NOMO-1 (cell line): ENCODE measurements around the gene OPRPN.

Source experiments
- DNase-seq, 2 experiments: peaks; one replicate each; lab custom pipeline; 2025; ENCODE audit not compliant: unreplicated experiment in 2 of 2; lab: John Stamatoyannopoulos, UW

Gene OPRPN, protein sequence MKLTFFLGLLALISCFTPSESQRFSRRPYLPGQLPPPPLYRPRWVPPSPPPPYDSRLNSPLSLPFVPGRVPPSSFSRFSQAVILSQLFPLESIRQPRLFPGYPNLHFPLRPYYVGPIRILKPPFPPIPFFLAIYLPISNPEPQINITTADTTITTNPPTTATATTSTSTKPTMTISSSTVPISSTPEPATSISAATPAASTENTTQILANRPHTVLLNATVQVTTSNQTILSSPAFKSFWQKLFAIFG

DNA sequence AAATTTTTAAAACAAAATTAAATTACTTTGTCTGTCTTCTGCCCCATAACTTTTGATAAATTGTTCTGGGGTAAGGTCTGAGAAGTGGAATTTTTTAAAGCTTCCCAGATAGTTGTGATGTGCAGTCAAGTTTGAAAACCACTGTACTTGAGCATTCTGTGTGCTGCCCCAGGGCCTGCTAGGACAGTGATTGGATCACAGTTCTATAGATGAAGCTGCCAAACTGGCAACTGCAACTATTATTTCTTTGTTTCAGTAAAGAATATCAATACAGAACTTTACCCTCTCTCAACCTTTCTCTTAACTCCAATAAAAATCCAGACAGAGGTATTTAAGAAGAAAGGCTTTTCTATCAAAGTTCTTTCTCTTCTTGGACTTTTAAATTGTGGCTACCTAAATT is at the start of gene OPRPN:
TSS of gene OPRPN (plus strand) at position 361 of the 400 bp plus-strand sequence. CDS start 1,346 bp downstream, outside the sequence.
- no peak for DNase-seq

DNA sequence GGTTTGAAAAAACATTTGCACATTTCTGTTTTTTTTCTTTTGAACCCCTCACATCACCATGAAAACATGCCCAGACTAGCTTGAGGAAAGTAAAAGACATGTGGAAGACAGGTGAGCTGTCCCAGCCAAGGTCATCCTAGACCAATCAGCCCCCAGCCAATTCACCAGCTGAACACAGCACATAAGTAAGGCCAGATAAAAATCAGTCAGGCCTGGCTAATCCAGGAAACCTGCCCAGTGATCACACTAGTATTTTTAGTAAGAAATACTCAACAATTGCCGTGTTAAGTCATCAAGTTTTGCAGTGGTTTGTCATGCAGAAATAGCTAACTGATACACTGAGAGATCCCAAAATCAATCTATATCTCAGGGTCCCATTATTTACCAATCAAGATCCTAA is 41.6 kb upstream of the OPRPN start:
- DNase-seq: no peak

DNA sequence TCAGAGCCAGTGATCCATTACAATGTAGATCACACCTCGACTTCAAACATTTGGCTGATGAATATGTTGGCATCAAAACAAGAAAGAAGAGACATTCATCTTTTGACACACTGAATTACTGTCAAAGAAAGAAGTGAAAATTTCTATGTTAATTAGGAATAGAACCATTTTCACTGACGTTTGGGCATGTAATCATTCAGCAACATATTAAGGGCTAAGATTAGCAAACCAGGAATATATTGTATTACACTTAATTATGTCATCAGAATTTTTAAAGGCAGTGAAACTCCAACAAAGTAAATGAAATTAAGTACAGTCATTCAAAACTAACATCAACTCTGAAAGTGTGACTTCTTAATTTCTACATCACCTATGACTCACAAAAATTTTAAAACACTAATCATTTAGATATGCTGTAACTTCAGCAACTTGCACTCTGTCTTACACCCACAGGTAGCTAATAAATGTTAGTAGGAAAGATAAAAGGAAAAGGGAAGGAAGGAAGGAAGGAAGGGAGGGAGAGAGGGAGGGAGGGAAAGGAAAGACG is 38.6 kb upstream of the OPRPN start:
- no peak for DNase-seq

DNA sequence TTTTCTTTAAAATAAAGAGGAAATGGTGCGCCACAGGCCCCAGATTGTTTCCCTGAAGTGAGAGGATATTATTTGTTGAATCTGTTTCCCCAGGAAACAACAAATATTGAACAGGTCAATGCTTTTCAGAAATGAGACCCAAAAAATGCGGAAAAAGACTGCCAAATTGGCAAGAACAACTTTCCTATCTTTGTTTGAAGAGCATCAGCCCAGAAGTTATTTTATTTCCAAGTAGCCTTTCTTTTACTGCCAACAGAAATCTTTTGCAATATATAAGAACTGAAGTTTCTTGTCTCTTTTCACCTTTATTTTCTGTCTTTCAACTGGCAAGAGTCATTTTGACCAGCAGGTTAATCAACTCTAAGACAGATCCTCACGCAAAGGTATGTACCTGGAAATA is 37.3 kb upstream of the OPRPN start, which contains the start of gene SMR3A:
TSS of gene SMR3A (plus strand) at position 301 of the 400 bp plus-strand sequence. CDS start 1,356 bp downstream, outside the sequence.
- no peak for DNase-seq

DNA sequence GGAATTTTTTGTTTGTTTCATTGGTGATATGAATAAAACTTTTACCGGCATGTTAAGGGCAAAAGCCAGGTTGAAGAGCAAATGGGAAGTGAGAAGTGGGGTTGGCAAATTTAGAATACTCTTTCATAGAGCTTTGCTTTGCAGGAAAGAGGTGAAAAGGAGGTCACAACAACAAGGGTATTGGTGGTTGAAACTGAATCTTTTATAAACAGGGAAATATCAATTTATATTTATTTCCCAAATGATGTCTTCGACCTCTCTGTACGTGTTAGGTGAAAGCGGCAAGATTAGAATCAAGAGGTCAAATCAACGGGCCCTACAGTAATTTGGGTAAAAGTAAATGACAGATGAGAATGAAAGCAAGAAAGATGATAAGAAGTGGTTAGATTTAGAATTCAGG is 33.7 kb upstream of the OPRPN start:
- DNase-seq: no peak

DNA sequence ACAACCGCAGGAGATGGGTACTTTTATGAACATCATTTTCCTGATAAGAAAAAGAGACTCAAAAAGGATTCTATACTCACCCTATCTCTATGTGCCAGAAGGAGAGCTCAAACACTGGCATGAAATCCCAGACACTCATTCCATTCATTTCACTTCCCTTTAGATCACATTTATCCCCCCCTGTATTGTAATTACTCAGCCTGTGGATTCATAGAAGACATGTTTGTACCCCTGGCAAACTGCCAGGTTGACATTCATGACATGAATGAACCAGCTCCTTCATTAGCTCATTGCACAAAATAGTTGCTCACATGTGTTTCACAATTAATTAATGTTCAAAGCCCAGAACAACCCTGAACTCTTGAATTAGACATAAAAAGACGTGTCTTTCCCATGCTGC is 32.3 kb upstream of the OPRPN start:
- DNase-seq: no peak

DNA sequence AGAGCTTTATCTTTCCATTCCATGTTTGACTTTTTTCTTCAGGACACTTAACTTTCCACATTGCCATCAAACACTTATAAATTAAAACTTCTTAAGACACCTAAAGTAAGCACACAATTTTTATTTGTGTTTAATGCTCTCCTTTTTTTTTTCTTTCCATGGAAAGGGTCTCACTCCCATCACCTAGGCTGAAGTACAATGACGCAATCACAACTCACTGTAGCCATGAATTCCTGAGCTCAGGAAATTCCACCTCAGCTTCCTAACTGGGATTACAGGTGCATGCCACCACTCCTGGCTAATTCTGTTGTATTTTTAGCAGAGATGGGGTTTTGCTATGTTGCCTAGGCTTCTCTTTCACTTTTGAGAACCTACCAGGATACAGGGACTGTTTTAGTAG is 29.9 kb upstream of the OPRPN start:
- DNase-seq: no peak

DNA sequence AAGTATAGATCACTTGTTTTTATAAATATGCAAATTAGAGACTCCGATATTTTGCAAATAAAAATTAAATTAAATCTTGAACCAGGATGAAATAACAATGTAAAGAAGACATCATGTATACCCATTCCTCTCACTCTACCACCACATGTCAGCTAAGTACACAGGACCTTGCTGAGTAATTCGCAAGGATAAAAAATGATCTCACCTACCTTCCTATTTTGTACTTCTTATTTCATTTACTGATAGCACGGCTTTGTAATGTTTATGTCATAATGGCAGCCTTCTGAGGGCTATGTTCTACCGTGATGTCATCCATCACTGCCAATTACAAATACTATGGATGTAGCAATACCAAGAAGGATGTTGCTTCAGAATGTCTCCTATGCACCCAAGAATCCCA is 25.8 kb upstream of the OPRPN start:
- DNase-seq: no peak

DNA sequence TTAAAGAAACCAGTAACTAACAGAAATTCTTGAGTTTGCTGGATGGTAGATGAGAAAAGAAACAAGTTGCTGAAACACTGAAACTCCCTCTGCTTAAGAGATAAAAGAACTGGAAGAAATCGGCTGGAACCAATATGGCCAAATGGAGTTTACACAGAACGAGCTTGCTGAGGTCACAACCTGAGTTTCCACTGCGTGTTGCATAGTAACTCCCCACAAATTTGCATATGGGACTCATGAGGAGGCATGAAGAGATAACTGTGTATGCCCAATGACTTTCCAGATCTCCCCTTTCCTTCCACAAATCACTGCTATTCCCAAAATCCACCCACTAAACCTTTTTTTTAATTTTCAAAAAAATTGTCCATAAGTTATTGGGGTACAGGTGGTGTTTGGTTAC is 25.0 kb upstream of the OPRPN start:
- no peak for DNase-seq

DNA sequence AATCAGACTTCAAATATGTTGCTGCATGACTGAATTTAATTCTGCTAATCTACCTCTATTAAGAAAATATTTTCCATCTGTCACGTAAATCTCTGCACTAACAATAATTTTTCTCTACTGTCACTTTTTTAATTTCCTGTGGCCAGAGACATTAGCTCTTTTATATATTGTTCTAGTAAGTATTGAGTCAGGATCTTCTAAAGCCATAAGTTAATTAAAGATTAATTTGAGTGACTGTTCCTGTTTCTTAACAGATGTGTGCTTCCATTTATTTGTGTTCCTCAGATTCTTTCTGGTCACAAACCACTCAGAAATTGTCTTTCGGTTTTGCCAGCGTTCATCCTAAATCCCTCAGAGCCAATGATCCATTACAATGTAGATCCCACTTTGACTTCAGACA is 17.2 kb upstream of the OPRPN start:
- no peak for DNase-seq

DNA sequence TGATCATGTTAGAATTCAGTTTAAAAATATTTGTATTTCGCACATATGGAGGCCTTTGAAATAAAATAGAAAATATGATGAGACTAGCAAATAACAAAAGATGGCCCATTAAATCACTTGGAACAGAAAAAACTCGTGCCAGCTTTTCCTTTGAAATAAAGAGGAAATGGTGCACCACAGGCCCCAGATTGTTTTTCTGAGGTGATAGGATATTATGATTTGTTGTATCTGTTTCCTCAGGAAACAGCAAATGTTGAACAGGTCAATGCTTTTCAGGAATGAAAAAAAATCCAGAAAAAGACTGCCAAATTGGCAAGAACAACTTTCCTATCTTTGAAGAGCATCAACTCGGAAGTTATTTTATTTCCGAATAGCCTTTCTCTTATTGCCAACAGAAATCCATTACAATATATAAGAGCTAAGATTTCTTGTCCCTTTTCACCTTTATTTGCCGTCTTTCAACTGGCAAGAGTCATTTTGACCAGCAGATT is 15.0 kb upstream of the OPRPN start, which contains the start of gene SMR3B:
TSS of gene SMR3B (plus strand) at position 441 of the 491 bp plus-strand sequence. CDS start 1,380 bp downstream, outside the sequence.
- DNase-seq: no peak

DNA sequence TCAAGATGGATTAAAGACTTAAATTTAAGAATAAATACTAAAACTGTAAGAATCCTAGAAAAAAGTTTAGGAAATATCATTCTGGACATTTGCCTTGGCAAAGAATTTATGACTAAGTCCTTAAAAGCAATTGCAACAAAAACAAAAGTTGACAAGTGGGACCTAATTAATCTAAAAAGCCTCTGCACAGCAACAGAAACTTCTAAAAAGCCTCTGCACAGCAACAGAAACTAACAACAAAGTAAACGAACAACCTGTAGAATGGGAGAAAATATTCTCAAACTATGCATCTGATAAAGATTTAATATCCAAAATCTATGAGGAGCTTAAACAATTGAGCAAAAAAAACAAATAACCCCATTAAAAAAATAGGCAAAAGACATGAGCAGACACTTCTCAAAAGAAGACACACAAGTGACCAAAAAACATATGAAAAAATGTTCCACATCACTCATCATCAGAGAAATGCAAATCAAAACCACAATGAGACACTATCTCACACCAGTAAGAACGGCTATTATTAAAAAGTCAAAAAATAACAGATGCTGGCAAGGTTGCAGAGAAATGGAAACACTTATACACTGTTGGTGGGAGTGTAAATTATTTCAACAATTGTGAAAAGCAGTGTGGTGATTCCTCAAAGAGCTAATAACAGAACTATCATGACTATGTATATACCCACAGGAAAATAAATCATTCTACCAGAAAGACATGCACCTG is 5.5 kb upstream of the OPRPN start:
- DNase-seq: no peak

DNA sequence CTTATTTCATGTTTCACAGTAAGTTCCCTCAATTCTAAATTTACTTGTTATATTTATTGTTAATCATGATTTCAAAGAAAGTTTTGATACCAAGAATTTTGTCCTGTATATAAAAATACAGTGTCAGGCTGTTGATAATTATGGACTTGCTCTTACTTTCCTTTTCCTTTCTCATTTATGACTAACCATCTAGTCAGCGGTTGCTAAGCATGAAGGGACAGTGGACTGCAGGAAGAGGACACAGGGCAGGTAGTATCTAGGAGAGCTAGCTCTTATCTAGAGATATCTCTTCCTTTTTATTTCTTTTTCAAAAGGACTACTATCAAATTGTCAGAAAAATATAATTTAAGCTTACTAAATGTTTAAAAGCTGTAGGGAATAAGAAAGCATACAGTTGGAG is 1.6 kb downstream of the OPRPN start:
- DNase-seq: no peak

DNA sequence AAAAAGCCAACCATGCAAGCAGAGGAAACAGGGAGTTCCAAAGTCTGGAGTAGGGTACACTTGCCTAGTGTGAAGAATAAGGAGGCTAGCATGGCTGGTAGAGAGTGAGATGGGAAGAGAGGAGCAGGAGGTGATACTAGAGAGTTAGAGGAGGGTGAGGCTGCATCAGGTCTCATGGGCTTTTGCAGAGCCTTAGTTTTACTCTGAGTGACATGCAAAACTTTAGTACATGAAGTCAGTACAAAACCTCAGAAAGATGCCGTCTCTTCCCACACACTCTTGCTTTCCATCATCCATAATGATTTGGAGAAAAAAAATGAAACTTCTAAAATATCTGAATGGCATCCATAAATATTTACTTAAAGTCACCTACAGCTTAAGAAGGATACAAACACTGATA is 5.0 kb downstream of the OPRPN start:
- DNase-seq: no peak

DNA sequence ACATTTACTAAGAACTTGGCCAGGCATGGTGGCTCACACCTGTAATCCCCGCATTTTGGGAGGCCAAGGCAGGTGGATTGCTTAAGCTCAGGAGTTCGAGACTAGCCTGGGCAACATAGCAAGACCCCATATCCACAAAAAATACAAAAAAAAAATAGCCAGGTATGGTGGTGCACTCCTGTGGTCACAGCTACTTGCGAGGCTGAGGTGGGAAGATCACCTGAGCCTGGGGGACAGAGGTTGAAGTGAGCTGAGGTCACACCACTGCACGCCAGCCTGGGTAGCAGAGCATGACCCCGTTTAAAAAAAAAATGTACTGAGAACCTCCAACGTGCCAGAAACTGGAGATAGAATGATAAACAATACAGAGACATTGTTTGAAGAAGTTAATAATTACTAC is 8.0 kb downstream of the OPRPN start:
- no peak for DNase-seq

DNA sequence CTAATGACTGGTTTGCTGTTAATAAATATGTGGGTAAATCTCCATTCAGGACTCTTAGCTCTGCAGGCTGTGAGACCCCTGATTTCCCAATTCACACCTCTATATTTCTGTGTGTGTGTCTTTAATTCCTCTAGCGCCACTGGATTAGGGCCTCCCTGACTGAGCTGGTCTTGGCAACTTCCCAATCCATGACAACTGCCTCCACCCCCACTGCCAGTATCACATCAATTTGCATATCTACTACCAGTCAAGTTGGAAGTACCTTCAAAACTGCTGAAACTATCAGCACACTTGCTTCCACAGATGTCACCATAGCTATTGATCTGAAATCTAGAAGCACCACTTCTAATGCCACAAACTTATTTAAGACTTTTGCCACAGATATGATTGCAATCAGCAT is 27.6 kb downstream of the OPRPN start:
- no peak for DNase-seq

DNA sequence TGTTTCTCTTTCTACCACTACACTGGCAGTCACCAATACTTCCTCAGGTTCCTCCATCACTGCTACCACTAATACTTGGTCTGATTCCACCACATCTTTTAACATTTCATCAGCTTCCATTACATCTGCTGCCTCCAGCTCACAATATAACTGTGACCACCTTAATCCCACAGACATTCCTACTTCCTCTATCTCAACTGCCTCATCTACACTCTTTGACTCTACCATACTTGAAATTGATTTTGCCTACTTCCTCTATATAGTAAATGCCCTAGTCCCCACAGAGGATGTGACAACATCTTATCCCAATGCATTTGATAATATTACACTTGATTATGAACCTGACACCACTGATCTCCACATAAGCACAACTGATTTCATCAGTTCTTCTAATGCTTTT is 29.0 kb downstream of the OPRPN start:
- no peak for DNase-seq

DNA sequence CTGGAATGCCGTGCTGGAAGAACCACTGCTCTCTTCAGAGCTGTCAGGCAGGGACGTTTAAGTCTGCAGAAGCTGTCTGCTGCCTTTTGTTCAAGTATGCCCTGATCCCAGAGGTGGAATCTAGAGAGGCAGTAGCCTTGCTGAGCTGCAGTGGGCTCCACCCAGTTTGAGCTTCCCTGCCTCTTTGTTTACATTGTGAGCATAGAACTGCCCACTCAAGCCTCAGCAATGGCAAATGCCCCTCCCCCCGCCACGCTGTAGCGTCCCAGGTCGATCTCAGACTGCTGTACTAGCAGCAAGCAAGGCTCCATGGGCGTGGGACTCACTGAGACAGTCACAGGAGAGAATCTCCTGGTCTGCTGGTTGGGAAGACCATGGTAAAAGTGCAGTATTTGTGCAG is 39.5 kb downstream of the OPRPN start:
- DNase-seq: no peak

DNA sequence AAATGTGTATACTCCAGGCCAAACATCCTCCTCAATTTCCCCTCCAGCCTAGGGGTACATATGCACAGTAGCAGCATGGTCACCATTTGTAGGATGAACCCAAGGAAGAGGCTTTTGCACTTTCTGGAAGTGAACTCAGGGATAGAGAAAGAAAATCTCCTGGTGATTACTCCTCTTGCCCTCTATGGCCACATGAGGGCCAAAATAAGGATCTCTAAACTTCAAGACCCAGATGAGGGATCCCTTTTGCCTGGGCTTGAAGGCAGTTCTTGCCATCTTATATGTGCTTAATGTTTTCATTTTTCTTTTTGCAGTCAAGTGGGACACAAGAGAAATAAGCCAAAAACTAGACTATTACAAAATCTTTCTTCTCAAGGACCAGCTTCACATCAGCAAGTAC is 44.7 kb downstream of the OPRPN start:
- no peak for DNase-seq

DNA sequence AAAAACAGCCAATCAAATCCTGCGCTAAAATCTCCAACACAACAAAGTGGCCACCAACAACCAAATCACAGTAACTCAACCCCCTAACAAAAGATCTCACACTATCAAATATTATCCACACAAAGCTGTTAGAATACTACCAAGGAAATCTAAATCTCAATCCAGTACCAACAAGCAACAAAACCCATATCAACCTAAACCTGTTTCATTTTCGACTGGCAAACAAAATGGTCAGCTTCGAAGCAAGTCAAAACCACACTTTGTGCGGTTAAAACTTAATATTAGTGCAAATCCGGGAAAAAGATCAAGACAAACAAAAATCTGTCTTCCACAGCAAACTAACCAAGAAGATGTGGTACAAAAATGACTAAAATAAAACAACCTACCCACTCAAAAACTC is 45.6 kb downstream of the OPRPN start:
- DNase-seq: no peak

DNA sequence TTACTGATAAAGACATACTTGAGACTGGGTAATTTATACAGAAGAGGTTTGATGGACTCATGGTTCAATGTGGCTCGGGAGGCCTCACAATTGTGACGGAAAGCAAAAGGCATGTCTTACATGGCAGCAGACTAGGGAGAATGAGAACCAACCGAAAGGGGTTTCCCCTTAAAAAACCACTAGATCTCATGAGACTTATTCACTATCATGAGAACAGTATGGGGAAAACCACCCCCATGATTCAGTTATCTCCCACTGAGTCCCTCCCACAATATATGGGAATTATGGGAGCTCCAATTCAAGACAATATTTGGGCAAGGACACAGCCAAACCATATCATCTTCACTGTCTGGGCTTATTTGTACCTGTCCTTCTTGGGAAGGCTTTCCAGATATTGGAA is 51.5 kb downstream of the OPRPN start:
- DNase-seq: no peak

DNA sequence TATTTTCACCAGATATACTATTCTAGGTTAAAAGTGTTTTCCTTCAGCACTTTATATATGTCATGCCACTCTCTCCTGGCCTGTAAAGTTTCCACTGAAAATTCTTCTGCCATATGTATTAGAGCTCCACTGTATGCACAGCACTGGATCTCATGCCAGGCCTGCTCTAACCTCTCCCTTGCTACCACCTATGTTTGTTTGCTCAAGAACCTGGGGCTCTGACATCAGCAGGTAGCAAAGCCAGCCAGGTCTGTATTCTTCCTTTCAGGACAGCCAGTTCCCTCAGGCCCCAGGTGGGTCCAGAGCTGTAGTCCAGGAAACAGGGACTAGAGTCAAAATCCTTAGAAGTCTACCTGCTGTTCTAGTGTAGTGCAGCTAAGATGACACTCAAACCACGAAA is 55.2 kb downstream of the OPRPN start:
- DNase-seq: no peak
